TTC549 (cell line): ENCODE data around the gene PPP6R2.
"Not testable (repeated sequence)": the region's sequence is repeated elsewhere in the genome, so short reads cannot be mapped to it uniquely, and the experiment has no call there.

Experiments used
- FAIRE-seq: peaks from 2 replicates; lab custom pipeline; 2012; peaks lifted over from hg19 to GRCh38; lab: Jason Lieb, UNC

The PPP6R2 gene

DNA sequence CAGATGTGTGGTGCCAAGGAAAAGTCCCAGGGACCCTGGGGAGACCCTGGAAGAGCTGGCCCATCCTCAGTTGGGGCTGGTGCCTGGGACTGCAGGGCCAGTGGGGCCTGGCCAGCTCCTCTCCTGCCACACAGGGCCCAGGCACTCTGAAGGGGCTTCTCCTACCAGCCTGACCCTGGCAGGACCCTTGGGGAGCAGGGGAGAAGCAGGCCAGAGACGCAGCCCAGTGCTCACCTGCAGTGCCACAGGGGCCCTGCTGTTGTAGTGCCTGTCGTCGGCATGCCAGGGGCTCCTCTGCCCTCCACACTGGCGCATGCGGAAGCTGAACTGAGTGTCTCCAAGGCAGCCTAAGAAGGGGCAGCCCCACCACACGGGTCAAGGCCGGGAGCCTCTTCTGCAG is 25.5 kb upstream of the PPP6R2 start:
- FAIRE-seq, result no peak

DNA sequence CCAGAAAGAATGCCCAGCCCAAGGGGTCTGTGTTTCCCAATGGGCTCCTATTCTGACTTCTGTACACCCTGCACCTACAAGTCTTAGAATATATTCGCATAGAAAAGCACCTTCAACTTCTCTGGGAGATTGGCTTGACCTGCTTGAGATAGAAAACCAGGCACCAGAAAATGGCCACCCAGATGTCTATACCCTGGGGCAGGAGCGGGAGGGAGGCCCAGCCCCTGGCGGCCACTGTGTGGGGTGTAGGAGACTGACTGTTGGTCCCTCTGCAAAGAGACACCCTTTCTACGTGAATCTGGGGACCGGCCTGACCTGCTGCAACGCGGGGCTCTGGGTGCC is 24.8 kb upstream of the PPP6R2 start:
- FAIRE-seq, result no peak

DNA sequence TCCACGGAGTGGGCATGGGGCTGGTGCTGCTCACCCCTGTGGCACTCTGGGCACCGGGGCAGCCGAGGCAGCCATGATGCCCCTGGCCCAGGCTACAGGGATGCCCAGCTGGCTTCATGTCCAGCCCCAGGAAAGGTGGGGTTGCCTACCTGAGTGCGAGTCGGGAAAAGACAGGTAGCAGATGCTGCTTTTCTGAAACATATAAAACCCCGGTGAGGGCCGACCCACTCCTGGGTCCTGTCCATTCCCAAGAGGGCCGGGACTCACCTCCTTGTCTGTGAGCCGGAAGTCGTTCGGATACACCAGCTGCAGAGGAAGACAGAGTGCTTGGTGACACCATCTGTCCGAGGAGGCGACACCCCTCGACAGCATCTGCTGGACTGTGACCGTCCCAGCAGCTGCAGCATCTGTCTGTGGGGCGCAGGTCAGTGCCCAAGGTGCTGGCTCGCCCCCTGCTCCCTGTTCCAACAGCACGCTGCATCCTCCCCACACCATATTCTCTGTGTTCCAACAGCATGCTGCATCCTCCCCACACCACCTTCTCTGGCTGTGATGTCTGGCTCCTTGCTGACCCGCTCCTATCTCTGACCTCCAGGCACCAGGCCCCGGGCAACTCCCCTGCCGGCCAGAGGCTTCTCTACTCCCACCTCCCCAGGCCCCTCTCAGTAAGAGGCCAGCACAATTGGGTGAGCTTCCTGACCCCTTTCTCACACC is 24.3 kb upstream of the PPP6R2 start:
- FAIRE-seq, result no peak

DNA sequence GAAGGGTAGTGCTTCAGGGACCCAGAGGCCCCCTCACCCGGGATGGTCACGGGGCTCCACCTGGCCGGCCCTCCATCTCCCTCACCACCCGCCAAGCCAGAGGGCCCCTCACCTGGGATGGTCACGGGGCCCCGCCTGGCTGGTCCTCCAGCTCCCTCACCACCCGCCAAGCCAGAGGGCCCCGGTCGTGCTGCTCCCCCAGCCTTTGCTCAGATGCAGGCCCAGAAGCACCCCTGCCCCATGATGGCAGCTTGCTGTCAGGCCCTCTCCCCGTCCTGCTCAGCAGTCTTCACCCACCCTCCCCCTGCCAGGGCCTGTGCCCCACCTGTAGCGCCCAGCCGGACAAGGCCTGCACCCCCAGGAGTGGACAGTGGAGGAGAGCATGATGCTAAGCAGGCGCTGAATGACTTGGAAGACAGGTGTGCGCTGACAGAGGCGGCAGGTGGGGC is 23.6 kb upstream of the PPP6R2 start:
- no peak for FAIRE-seq

DNA sequence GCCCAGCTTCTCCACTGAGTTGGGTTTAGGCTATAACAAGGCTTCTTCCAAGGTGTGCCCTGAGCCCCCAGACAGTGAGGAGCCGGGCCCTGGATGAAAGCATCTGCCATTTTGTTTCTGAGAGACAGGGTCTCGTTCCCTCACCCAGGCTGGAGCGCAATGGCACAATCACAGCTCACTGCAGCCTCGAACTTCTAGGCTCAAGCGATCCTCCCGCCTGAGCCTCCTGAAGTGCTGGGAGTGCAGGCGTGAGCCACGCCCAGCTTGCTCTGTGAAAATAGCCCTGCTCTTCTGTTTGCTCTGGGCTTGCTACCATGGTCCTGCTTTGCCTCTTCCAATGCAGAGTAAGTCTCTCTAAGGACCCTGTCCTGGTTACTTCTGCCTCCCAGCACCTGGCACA is 23.0 kb upstream of the PPP6R2 start:
- FAIRE-seq, result no peak

DNA sequence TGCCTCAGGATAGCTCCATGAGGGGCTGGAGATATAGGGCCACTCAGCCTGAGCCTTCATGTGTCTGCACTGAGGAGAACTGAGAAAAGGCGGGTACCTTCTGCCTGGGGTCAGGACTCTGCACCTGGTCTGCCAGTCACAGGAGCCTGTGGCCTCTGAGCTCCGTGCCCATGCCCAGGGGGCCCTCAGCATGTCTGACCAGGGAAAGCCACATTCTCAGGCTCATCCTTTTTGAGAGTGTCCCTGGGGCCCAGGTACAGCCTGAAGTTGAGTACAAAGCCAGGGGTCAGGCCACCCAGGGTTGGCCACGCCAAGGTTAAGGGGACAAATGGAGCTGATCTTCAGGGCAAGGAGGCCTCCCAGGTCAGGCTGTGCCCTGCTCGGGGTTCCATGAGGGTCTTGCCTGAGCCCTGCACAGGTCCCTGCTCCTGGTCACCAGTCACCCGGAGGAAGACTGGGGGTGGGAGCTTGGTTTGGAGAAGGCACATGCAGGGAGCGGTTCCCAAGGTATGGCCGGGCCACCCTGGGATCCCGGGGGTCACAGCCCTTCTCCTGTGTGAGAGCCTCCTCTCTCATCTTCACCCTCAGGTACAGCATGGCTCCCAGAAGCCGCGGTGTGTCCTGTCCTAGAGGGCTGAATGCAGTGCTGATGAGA is 22.3 kb upstream of the PPP6R2 start:
- no peak for FAIRE-seq

DNA sequence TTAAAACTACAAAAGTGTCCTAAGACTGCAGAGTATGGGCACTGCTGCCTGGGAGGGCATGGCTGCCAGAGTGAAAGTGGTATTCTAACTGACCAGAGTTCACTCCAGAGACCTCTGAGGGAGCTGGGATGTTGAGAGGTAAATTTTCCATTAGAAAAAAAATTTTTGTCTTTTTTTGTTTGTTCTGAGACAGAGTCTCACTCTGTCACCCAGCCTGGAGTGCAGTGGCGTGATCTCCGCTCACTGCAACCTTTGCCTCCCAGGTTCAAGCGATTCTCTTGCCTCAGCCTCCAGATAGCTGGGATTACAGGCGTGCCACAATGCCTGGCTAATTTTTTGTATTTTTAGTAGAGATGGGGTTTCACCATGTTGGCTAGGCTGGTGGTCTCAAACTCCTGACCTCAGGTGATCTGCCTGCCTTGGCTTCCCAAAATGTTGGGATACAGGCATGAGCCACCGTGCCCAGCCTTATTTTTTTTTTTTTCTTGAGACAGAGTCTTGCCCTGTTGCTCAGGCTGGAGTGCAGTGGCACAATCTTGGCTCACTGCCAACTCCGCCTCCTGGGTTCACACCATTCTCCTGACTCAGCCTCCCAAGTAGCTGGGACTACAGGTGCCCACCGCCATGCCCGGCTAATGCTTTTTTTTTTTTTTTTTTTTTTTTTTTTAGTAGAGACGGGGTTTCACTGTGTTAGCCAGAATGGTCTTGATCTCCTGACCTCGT is 20.6 kb upstream of the PPP6R2 start:
- not testable (repeated sequence) for FAIRE-seq

DNA sequence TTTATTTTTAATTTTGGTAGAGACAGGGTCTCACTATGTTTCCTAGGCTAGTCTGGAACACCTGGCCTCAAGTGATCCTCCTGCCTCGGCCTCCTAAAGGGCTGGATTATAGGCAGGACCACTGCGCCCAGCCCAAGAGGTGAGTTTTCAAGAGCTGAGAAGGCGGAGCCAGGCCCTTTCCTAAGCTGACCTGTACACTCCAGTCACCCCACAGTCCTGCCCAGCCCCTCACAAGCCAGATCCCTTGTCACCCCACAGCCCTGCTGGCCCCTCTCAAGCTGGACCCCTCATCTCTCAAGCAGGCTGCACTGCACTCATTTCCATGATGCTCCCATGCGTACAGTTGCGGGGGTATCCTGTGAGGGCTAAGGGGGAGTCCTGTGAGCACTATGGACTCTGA is 19.2 kb upstream of the PPP6R2 start:
- FAIRE-seq, result no peak

DNA sequence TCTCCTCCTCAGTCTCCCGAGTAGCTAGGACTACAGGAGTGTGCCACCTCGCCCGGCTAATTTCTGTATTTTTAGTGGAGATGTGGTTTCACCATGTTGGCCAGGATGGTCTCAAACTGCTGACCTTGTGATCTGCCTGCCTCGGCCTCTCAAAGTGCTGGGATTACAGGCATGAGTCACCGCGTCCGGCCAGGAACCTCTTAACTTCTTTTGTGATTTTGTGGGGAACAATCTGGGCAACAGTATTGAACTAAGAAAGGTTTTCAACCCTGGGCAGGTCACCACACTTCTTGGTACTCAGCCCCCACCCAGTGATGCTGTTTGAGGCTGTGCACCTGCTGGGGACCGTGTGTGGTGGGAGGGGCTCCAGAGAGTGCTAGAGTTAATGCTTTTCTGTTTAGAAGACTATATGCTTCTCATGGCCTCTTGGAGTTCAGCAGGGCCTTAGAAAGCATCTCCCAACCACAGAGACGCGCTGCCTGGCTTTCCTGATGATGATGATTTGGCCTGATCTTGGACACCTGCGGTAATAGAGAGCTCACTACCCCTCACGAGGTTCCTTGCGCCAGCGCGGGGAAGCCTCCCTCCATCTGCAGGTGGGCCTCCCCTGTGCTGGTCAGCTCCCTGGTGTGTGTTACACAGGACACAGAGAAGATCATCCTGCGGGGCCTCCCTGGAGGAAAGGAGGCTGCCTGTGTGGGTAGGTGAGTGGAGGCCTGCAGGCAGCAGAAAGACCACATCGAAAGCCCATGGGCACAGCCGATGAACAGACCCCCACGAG is 17.5 kb upstream of the PPP6R2 start:
- no peak for FAIRE-seq

DNA sequence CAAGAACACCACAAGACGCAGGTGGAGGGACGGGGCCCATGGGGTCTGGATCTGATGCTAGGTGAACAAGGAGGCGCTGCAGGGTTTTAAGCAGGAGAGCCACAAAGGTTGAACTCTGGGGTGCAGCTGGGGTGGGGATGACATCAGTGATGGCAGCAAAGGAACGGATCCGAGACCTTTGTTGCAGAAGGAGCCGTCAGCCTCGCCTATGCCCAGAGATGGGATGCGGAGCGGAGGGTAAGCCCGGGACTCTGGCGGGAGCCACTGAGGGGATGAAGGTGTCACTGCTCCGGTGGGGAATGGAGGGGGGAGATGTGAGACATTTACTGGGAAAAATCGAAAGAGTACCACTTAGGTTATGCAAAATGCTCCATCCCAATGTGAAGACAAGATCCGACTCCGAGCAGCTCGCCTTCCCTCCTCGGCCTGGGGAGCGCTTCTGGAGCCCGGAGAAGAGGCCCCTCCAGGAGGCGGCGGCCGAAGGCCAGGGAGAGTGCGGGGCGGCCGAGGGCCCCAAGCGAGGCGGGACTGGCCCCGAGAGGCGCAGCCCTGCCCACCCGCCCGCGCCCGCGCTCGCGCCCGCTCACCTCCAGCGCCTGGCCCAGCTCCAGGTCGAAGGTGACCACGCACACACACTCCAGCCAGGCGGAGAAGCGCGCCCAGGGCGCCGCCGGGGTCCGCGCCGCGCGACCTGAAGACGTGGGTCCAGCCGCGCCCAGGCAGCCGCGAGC is 16.7 kb upstream of the PPP6R2 start:
- FAIRE-seq, result no peak

DNA sequence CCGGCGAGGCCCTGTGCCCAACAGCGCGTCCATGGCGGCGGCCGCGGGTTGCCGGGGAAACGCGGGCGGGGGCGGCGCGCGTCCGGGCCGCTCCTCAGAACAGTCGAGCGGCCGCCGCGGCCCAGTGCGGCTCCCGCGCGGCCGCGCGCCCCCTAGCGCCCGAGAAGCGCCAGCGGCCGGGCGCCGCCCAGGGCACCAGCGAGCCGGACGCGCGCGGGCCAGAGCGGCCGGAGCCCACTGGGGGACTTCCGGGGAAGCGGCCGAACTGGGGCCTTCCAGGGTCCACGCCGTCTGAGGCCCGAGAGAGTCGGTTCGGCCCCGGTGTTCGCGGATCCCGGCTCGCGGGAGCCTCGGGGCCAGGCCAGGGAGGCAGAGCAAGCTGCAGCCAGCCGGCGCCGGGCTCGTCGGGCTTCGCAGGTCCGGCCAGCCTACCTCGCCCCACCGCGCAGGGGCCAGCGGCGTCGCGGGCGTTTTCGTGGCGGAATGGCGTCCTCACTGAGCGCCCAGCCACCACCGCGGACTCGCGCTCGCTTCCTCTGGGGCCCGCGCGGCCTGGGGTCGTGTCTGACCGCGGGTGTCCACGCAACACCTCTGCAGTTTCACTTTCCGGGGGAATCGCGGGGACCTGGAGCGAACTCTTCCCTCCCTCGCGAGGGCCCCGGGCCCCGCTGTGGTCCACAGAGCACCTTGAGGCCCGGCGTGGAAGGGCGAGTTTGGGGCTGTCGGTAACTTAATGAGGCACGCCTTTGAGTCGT is 16.0 kb upstream of the PPP6R2 start, which contains the start of gene DENND6B:
DENND6B (minus strand) TSS at position 57 of the 755 bp plus-strand sequence; CDS start at position 33, 24 bp downstream.
- FAIRE-seq, result no peak

DNA sequence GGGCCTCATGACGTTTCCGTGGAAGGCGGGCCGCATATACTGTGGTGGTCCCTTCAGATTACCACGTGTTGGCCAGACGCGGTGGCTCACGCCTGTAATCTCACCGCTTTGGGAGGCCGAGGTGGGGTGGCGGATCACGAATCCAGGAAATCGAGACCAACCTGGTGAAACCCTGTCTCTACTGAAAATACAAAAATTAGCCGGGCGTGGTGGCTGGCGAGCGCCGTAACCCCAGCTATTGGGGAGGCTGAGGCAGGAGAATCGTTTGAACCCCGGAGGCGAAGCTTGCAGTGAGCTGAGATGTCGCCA is 15.5 kb upstream of the PPP6R2 start:
- FAIRE-seq, result no peak

DNA sequence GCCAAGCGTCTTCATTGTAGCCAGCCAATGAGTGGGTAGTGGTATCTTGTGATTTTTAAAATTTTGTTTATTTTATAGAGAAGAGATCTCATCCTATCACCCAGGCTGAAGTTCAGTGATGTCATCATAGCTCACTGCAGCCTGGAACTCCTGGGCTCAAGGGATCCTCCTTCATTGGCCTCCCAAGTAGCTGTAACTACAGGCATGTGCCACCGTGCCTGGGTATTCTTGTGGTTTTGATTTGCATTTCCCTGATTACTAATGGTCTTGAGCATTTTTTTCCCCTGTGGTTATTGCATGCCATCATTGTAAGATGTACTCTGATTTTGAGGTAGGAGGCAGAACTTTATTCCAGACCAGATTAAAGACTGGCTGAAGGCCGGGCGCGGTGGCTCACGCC is 13.9 kb upstream of the PPP6R2 start:
- FAIRE-seq, result no peak

DNA sequence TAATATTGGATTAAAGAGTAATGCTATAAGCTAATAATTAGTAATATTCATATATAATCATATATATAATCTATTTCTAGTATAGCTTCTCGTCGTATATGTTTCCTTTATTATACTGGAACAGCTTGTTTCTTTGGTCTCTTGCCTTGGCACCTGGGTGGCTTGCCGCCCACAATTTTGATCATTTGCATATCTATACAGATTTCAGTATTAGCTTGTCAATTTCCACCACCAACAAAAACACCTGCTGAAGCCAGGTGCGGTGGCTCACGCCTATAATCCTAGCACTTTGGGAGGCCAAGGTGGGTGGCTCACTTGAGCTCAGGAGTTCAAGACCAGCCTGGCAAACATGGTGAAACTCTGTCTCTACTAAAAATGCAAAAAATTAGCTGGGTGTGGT is 8.7 kb upstream of the PPP6R2 start:
- FAIRE-seq, result not testable (repeated sequence)

DNA sequence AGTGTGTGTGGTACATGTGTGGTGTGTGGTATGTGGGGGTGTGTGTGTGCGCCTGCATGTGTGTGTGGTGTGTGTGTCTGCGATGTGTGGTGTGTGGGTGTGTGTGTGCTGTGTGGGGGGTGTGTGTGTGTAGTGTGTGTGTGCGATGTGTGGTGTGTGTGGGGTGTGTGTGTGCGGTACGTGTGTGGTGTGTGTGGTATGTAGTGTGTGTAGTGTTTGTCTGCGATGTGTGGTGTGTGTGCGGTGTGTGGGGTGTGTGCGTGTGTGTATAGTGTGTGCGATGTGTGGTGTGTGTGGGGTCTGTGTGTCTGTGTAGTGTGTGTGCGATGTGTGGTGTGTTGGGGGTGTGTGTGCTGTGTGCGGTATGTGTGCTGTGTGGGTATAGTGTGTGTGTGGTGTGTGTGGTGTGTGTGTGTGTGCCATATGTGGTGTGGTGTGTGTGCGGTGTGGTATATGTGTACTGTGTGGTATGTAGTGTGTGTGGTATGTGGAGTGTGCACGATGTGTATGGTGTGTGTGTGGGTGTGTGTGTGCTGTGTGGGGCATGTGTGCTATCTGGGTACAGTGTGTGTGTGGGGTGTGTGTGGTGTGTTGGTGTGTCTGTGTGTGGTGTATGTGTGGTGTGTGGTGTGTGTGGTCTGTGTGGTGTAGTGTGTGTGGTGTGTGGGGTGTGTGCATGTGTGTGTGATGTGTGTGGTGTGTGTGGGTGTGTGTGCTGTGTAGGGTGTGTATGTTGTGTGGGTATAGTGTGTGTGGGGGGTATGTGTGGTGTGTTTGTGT is 5.7 kb upstream of the PPP6R2 start:
- FAIRE-seq, result no peak

DNA sequence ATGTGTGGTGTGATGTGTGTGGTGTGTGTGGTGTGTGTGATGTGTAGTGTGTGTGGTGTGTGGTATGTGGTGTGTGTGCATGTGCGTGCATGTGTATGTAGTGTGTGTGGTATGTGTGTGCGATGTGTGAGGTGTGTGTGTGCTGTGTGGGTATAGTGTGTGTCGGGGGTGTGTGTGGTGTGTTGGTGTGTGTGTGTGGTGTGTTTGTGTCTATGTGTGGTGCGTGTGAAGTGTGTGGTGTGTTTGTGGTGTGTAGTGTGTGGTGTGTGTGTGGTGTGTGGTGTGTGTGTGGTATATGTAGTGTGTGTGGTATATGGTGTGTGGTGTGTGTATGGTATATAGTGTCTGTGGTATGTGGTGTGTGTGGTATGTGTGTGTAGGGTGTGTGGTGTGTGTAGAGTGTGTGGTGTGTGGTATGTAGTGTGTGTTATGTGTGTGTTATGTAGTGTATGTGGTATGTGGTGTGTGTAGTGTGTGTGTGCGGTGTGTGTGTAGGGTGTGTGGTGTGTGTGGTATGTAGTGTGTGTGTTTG is 5.0 kb upstream of the PPP6R2 start:
- FAIRE-seq, result no peak

DNA sequence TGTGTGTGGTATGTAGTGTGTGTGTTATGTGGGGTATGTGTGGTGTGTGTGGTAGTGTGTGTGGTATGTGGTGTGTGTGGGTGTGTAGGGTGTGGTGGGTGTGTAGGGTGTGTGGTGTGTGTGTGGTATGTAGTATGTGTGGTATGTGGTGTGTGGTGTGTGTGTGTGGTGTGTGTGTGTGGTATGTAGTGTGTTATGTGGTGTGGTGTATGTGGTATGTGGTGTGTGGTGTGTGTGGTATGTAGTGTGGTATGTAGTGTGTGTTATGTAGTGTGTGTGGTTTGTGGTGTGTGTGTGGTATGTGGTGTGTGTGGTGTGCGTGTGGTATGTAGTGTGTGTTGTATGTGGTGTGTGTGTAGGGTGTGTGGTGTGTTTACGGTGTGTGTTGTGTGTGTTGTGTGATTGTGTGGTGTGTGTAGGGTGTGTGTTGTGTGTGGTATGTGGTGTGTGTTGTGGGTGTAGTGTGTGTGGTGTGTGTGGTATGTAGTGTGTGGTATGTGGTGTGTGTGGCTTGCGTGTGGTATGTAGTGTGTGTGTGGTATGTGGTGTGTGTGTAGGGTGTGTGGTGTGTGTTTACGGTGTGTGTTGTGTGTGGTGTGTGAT is 4.2 kb upstream of the PPP6R2 start:
- FAIRE-seq, result no peak

DNA sequence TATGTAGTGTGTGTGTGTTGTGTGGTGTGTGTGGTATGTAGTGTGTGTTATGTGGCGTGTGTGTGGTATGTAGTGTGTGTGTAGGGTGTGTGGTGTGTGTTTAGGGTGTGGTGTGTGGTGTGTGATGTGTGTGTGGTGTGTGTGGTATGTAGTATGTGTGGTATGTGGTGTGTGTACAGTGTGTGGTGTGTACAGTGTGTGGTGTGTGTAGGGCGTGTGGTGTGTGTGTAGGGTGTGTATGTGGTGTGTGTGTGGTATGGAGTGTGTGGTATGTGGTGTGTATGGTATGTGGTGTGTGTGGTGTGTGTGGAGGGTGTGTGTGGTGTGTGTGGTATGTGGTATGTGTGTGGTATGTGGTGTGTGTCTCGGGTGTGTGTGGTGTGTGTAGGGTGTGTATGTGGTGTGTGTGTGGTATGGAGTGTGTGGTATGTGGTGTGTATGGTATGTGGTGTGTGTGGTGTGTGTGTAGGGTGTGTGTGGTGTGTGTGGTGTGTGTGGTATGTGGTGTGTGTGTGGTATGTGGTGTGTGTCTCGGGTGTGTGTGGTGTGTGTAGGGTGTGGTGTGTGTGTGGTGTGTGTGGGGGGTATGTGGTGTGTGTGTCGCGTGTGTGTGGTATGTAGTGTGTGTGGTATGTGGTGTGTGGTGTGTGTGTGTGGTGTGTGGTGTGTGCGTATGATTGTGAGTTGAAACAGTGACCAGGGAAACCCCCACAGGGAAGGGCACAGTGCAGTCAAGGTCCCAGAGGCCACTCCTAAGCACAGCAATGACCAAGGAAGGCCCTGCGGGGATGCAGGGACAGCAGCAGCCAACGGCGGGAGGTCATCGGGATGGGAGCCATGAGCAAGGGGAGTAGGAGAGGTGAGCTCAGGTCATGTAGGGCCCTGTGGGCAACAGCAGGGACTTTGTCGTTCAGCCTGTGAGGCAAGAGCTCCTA is 2.9 kb upstream of the PPP6R2 start:
- no peak for FAIRE-seq
